DND-41 (cell line): ENCODE measurements around the gene EIF4ENIF1.

Experiments used
- ATAC-seq: fragments of 200-7000 bp; cut with Tn5 transposase; 3 replicates; pipeline ENCODE4 v1.9.1; 2021; ENCODE audit warnings: low read depth; ENCODE audit not compliant: insufficient read depth
- DNase-seq: peaks from one replicate; pipeline ENCODE4 v3.0.0-alpha.2; 2020
- H2AFZ ChIP-seq: 2 replicates; pipeline ENCODE4 v1.6.0; 2012; ENCODE audit warnings: low read depth, low read length
- H3K27ac ChIP-seq: 2 replicates; pipeline ENCODE4 v1.5.1; 2012; ENCODE audit warnings: low read length, inconsistent platforms
- H3K27me3 ChIP-seq: fragments of 200-600 bp; sonication (generic); 2 replicates; pipeline ENCODE4 v1.6.0; 2012; ENCODE audit warnings: low read length, mild to moderate bottlenecking, inconsistent platforms; ENCODE audit not compliant: insufficient read depth, poor library complexity
- H3K36me3 ChIP-seq: 2 replicates; pipeline ENCODE4 v1.5.1; 2012; ENCODE audit warnings: low read length, inconsistent platforms; ENCODE audit not compliant: insufficient read depth
- H3K4me1 ChIP-seq: 2 replicates; pipeline ENCODE4 v1.5.1; 2012; ENCODE audit warnings: mild to moderate bottlenecking, low read length; ENCODE audit not compliant: insufficient read depth
- H3K4me2 ChIP-seq: 2 replicates; pipeline ENCODE4 v1.6.0; 2012; ENCODE audit warnings: mild to moderate bottlenecking, moderate library complexity, low read length, inconsistent platforms; ENCODE audit not compliant: insufficient read depth
- H3K4me3 ChIP-seq, 2 experiments: fragments of 200-600 bp in 1 of 2; shearing (Covaris generic) in 1 of 2; 2 replicates each; pipeline ENCODE4 v1.5.1; 2012 to 2016; ENCODE audit warnings: inconsistent platforms in 2 of 2, low read length in 2 of 2, mild to moderate bottlenecking in 2 of 2, low read depth in 1 of 2, moderate library complexity in 1 of 2
- H3K79me2 ChIP-seq: 2 replicates; pipeline ENCODE4 v1.6.0; 2012; ENCODE audit warnings: low read length, inconsistent platforms; ENCODE audit not compliant: insufficient read depth
- H3K9ac ChIP-seq: 2 replicates; pipeline ENCODE4 v1.6.0; 2012; ENCODE audit warnings: low read depth, mild to moderate bottlenecking, inconsistent platforms, low read length, moderate library complexity
- H3K9me3 ChIP-seq: 2 replicates; pipeline ENCODE4 v1.5.1; 2012; ENCODE audit warnings: low read length, moderate library complexity, mild to moderate bottlenecking, inconsistent platforms; ENCODE audit not compliant: insufficient read depth, severe bottlenecking
- H4K20me1 ChIP-seq: 2 replicates; pipeline ENCODE4 v1.6.0; 2012; ENCODE audit warnings: low read length; ENCODE audit not compliant: insufficient read depth
- EZH2 ChIP-seq: IDR thresholded peaks from 3 replicates; pipeline ENCODE4 v1.6.1; 2012; ENCODE audit warnings: borderline replicate concordance, low read depth, mild to moderate bottlenecking, moderate library complexity, low read length, inconsistent platforms; ENCODE audit not compliant: severe bottlenecking
- TF ChIP-seq, protein P1 (sequence below): IDR thresholded peaks from 2 replicates; pipeline ENCODE4 v1.5.1; 2012; ENCODE audit warnings: borderline replicate concordance, low read length, moderate library complexity, mild to moderate bottlenecking; ENCODE audit not compliant: poor library complexity, severe bottlenecking; ENCODE audit errors: extremely low read depth

EIF4ENIF1 gene

DNA sequence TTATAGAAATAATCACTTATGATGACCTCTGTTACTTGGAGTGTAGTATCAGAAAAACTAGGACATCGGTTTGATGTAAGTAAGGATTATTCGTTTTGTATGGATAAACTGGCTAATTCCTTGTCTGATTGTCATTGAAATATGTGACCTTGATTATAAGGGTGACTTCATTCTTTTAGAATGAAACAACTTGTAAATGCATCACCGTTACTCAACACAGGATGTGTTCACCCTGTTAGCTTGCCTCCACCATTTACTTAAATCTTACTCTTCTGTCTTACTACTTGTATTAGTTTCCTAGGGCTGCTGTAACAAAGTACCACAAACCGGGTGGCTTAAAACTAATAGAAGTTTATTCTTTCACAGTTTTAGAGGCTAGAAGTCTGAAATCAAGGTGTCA lies 14.6 kb upstream of the EIF4ENIF1 start:
- Histone ChIP-seq H3K27ac (no peak overlapping the region), H3K4me1 (no peaks in the 10 kb centered on the region), H3K9ac (no peak overlapping the region), H3K4me3 (no peak overlapping the region), H2AFZ (no peak overlapping the region), H3K9me3 (no peaks in the 10 kb centered on the region), H3K27me3 (no peaks in the 10 kb centered on the region), H3K4me2 (no peak overlapping the region), H3K79me2 (peaks cover 81% of the 10 kb centered on the region), H4K20me1 (peaks cover 24% of the 10 kb centered on the region; the same call in 1 of the 2 replicates), H3K36me3 (peaks cover 24% of the 10 kb centered on the region)
- TF ChIP-seq, protein P1, sequence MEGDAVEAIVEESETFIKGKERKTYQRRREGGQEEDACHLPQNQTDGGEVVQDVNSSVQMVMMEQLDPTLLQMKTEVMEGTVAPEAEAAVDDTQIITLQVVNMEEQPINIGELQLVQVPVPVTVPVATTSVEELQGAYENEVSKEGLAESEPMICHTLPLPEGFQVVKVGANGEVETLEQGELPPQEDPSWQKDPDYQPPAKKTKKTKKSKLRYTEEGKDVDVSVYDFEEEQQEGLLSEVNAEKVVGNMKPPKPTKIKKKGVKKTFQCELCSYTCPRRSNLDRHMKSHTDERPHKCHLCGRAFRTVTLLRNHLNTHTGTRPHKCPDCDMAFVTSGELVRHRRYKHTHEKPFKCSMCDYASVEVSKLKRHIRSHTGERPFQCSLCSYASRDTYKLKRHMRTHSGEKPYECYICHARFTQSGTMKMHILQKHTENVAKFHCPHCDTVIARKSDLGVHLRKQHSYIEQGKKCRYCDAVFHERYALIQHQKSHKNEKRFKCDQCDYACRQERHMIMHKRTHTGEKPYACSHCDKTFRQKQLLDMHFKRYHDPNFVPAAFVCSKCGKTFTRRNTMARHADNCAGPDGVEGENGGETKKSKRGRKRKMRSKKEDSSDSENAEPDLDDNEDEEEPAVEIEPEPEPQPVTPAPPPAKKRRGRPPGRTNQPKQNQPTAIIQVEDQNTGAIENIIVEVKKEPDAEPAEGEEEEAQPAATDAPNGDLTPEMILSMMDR: no peak
- TF ChIP-seq EZH2: no peak
- ATAC-seq: no peak
- no peak for DNase-seq

DNA sequence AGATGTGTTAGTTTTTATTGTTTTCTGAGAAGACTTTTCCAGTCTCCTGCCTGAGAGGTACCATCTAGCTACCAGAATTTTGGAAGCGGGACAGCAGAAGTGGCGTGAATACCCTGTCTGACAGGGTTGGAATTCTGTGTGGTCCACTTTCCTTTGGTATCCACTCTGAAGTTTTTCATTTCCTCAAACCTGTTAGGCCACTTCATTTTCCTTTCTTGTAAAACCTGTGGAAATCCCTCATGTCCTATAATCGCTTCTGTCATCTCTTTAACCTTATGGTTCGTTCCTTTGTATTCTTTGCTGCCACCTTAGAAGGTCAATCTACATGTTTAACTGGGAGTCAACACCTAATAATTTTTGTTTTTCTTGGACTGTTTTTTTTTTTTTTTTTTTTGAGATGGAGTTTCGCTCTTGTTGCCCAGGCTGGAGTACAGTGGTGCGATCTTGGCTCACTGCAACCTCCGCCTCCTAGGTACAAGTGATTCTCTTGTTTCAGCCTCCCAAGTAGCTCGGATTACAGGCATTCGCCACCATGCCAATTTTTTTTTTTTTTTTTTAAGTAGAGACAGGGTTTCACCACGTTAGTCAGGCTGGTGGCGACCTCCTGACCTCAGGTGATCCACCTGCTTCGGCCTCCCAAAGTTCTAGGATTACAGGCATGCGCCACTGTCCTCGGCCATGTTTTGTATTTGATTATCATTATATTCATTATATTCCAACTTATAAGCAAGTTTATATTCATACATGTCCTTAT lies 13.7 kb upstream of the EIF4ENIF1 start:
- Histone ChIP-seq H3K9me3 (no peaks in the 10 kb centered on the region), H3K27me3 (no peaks in the 10 kb centered on the region), H3K4me1 (peaks cover 6% of the 10 kb centered on the region; the same call in 1 of the 2 replicates), H3K79me2 (peaks cover 81% of the 10 kb centered on the region), H3K4me3 (no peak overlapping the region), H2AFZ (no peak overlapping the region), H3K4me2 (no peak overlapping the region), H3K27ac (no peak overlapping the region), H3K36me3 (peaks cover 19% of the 10 kb centered on the region; the same call in 1 of the 2 replicates), H3K9ac (no peak overlapping the region), H4K20me1 (peaks cover 21% of the 10 kb centered on the region; the same call in 1 of the 2 replicates)
- ATAC-seq (no peak), DNase-seq (no peak)
- no peak for TF ChIP-seq EZH2
- TF ChIP-seq, protein P1: no peak

DNA sequence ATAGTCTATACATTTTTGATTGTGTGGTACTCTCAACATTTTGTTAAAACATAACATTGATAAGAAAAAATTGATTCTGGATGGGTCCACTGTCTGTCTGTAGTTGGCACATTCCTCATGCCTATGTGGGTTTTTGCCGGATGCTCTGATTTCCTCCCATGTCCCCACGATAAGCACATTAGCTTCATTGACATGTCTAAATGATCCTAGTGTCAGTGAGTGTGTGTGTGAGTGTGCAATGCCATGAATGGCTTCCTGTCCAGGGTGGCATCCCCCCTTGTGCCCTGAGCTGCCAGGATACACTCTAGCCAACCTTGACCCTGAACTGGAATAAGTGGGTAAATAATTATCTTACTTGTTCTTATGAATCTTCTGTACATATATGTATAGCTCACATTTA lies 12.1 kb upstream of the EIF4ENIF1 start:
- Histone ChIP-seq H3K9ac (no peak overlapping the region), H3K27me3 (no peaks in the 10 kb centered on the region), H3K27ac (no peak overlapping the region), H2AFZ (no peak overlapping the region), H4K20me1 (peaks cover 21% of the 10 kb centered on the region; the same call in 1 of the 2 replicates), H3K36me3 (peaks cover 15% of the 10 kb centered on the region), H3K9me3 (no peaks in the 10 kb centered on the region), H3K4me1 (peaks cover 21% of the 10 kb centered on the region), H3K79me2 (peaks cover 90% of the 10 kb centered on the region), H3K4me2 (no peak overlapping the region), H3K4me3 (no peak overlapping the region)
- DNase-seq: no peak
- TF ChIP-seq EZH2: no peak
- TF ChIP-seq, protein P1: no peak
- ATAC-seq: no peak
